Trophoblast cell (in vitro differentiated cells and primary cell): ENCODE measurements around the gene TERB1.
A peak's percentile ranks its signal among the peaks of the same experiment; 100 is the strongest.

Source experiments
- DNase-seq, 2 donors: peaks; one replicate each; pipeline ENCODE4 v3.0.0-alpha.2; 2016
- H2AFZ ChIP-seq: 2 replicates; pipeline ENCODE4 v1.6.1; 2013; ENCODE audit warnings: low read length, moderate library complexity, mild to moderate bottlenecking; ENCODE audit not compliant: insufficient read depth, poor library complexity
- H2AK5ac ChIP-seq: 2 replicates; pipeline ENCODE4 v1.6.1; 2013; ENCODE audit warnings: mild to moderate bottlenecking, low read length
- H2BK120ac ChIP-seq: 2 replicates; pipeline ENCODE4 v1.6.1; 2013; ENCODE audit warnings: low read length, mild to moderate bottlenecking, moderate library complexity; ENCODE audit not compliant: insufficient read depth, poor library complexity
- H2BK12ac ChIP-seq: 2 replicates; pipeline ENCODE4 v1.6.1; 2013; ENCODE audit warnings: mild to moderate bottlenecking, low read length, moderate library complexity
- H2BK5ac ChIP-seq: 2 replicates; pipeline ENCODE4 v1.6.1; 2013; ENCODE audit warnings: low read length, low read depth, moderate library complexity, mild to moderate bottlenecking; ENCODE audit not compliant: poor library complexity
- H3K14ac ChIP-seq: 2 replicates; pipeline ENCODE4 v1.6.1; 2013; ENCODE audit warnings: mild to moderate bottlenecking, low read length
- H3K18ac ChIP-seq: 2 replicates; pipeline ENCODE4 v1.6.1; 2013; ENCODE audit warnings: mild to moderate bottlenecking, low read length
- H3K23ac ChIP-seq: 2 replicates; pipeline ENCODE4 v1.6.1; 2013; ENCODE audit warnings: low read length
- H3K27ac ChIP-seq: 2 replicates; pipeline ENCODE4 v1.5.1; 2013; ENCODE audit warnings: low read depth, mild to moderate bottlenecking, inconsistent platforms, low read length, moderate library complexity
- H3K27me3 ChIP-seq: 2 replicates; pipeline ENCODE4 v1.6.1; 2013; ENCODE audit warnings: inconsistent platforms, mild to moderate bottlenecking, low read length, moderate library complexity; ENCODE audit not compliant: insufficient read depth
- H3K36me3 ChIP-seq, 2 experiments: 1 replicate in 1 of 2; 2 replicates in 1 of 2; pipeline ENCODE4 v1.6.1; 2013; ENCODE audit warnings: low read length in 2 of 2, mild to moderate bottlenecking in 2 of 2, moderate library complexity in 1 of 2; ENCODE audit not compliant: insufficient read depth in 2 of 2, control insufficient read depth in 1 of 2
- H3K4ac ChIP-seq: 2 replicates; pipeline ENCODE4 v1.6.1; 2013; ENCODE audit warnings: low read depth, mild to moderate bottlenecking, low read length, moderate library complexity
- H3K4me1 ChIP-seq, 2 experiments: 1 replicate in 1 of 2; 2 replicates in 1 of 2; pipeline ENCODE4 v1.6.1; 2013; ENCODE audit warnings: low read length in 2 of 2, mild to moderate bottlenecking in 2 of 2, moderate library complexity in 1 of 2; ENCODE audit not compliant: insufficient read depth in 2 of 2, control insufficient read depth in 1 of 2
- H3K4me2 ChIP-seq: 2 replicates; pipeline ENCODE4 v1.6.1; 2013; ENCODE audit warnings: inconsistent platforms, mild to moderate bottlenecking, low read length, moderate library complexity
- H3K4me3 ChIP-seq: 2 replicates; pipeline ENCODE4 v1.5.1; 2013; ENCODE audit warnings: mild to moderate bottlenecking, low read depth, low read length, inconsistent platforms
- H3K79me1 ChIP-seq: one replicate; pipeline ENCODE4 v1.6.1; 2013; ENCODE audit warnings: low read length
- H3K79me2 ChIP-seq: 2 replicates; pipeline ENCODE4 v1.6.1; 2013; ENCODE audit warnings: low read length, mild to moderate bottlenecking; ENCODE audit not compliant: control insufficient read depth, insufficient read depth, poor library complexity
- H3K9ac ChIP-seq: 2 replicates; pipeline ENCODE4 v1.6.1; 2013; ENCODE audit warnings: mild to moderate bottlenecking, low read length
- H3K9me3 ChIP-seq: 2 replicates; pipeline ENCODE4 v1.6.1; 2013; ENCODE audit warnings: low read depth, mild to moderate bottlenecking, control low read depth, inconsistent platforms, low read length; ENCODE audit not compliant: insufficient read depth
- H4K12ac ChIP-seq: 2 replicates; pipeline ENCODE4 v1.6.1; 2013; ENCODE audit warnings: low read depth, mild to moderate bottlenecking, low read length, moderate library complexity
- H4K8ac ChIP-seq: 2 replicates; pipeline ENCODE4 v1.6.1; 2013; ENCODE audit warnings: low read depth, mild to moderate bottlenecking, low read length, moderate library complexity
- H4K91ac ChIP-seq: one replicate; pipeline ENCODE4 v1.6.1; 2013; ENCODE audit warnings: low read depth, mild to moderate bottlenecking, low read length, moderate library complexity
- WGBS: extraction: QIAGEN DNeasy Blood & Tissue Kit; methylation state at CpG from one replicate; pipeline ENCODE4 v1.1.7; 2013; ENCODE audit warnings: missing lambda C conversion rate; ENCODE audit not compliant: insufficient read length, insufficient coverage; ENCODE audit errors: extremely low coverage; 5-methylcytosine and 5-hydroxymethylcytosine counted together

The TERB1 gene

GRCh38 chr16:66711581-66711980 is 89.8 kb downstream of the TERB1 start:
- no peak overlapping the region for H3K23ac ChIP-seq
- H2AK5ac ChIP-seq, result no peak overlapping the region
- no peak overlapping the region for H2BK120ac ChIP-seq
- H4K12ac ChIP-seq, result no peak overlapping the region
- no peaks in the 10 kb centered on the region for H3K36me3 ChIP-seq
- no peak overlapping the region for H2AFZ ChIP-seq
- no peak overlapping the region for H3K27ac ChIP-seq
- no peak overlapping the region for H3K18ac ChIP-seq
- no peak overlapping the region for H4K8ac ChIP-seq
- H3K79me1 ChIP-seq, result peaks cover 2% of the 10 kb centered on the region
- no peaks in the 10 kb centered on the region for H3K27me3 ChIP-seq
- H3K4me1 ChIP-seq, result peaks cover 6% of the 10 kb centered on the region in 2 experiments
- H4K91ac ChIP-seq, result no peak overlapping the region
- H3K4me3 ChIP-seq, result no peak overlapping the region
- H3K9ac ChIP-seq, result no peak overlapping the region
- H3K79me2 ChIP-seq, result peaks cover under 1% of the 10 kb centered on the region
- peaks cover 6% of the 10 kb centered on the region for H3K9me3 ChIP-seq
- H3K4ac ChIP-seq, result no peak overlapping the region
- H2BK5ac ChIP-seq, result no peak overlapping the region
- H3K14ac ChIP-seq, result no peak overlapping the region
- no peak overlapping the region for H3K4me2 ChIP-seq
- no peak overlapping the region for H2BK12ac ChIP-seq
- no peak for DNase-seq

- Histone ChIP-seq H4K12ac (peak overlapping the region; percentile 27), H3K4me3 (no peak overlapping the region), H3K79me2 (peaks cover 3% of the 10 kb centered on the region), H3K4me1 (peaks cover 15 to 16% of the 10 kb centered on the region in 2 experiments), H3K23ac (no peak overlapping the region), H2AFZ (peak overlapping the region; percentile 74), H2BK120ac (peak overlapping the region; percentile 68), H3K9ac (no peak overlapping the region), H3K27me3 (no peaks in the 10 kb centered on the region), H4K91ac (peak overlapping the region; percentile 91), H3K27ac (peak overlapping the region; percentile 48), H2BK5ac (peak overlapping the region; percentile 85), H3K4ac (peak overlapping the region; percentile 85), H2BK12ac (peak overlapping the region; percentile 81), H3K14ac (peak overlapping the region; percentile 82), H3K79me1 (peaks cover 11% of the 10 kb centered on the region), H2AK5ac (peak overlapping the region; percentile 76), H3K9me3 (no peaks in the 10 kb centered on the region), H3K18ac (peak overlapping the region; percentile 87), H3K4me2 (no peak overlapping the region), H4K8ac (peak overlapping the region; percentile 84), H3K36me3 (no peaks in the 10 kb centered on the region)
- DNase-seq, result peak in 1 of 2 donors; percentile 9
- WGBS, result no CpG with 5 or more reads among the region's 8 CpGs
These were observed 94.9 kb downstream of the TERB1 start for GRCh38 chr16:66706506-66706880.

GRCh38 chr16:66705790-66706505 is 95.4 kb downstream of the TERB1 start:
- Histone ChIP-seq H3K23ac (no peak overlapping the region), H3K9me3 (no peaks in the 10 kb centered on the region), H4K8ac (peak overlapping the region; percentile 84), H3K9ac (no peak overlapping the region), H3K79me1 (peaks cover 11% of the 10 kb centered on the region), H3K14ac (peak overlapping the region; percentile 82), H3K79me2 (peaks cover 3% of the 10 kb centered on the region), H3K4me1 (peaks cover 15 to 16% of the 10 kb centered on the region in 2 experiments), H3K27ac (peak overlapping the region; percentile 48), H2BK12ac (peak overlapping the region; percentile 81), H3K4ac (peak overlapping the region; percentile 85), H2AFZ (peak overlapping the region; percentile 74), H2AK5ac (peak overlapping the region; percentile 76), H3K18ac (peak overlapping the region; percentile 87), H3K4me3 (no peak overlapping the region), H2BK120ac (peak overlapping the region; percentile 68), H3K4me2 (no peak overlapping the region), H3K36me3 (no peaks in the 10 kb centered on the region), H3K27me3 (no peaks in the 10 kb centered on the region), H4K91ac (peak overlapping the region; percentile 91), H2BK5ac (peak overlapping the region; percentile 85), H4K12ac (peak overlapping the region; percentile 27)
- DNase-seq, result peak; percentile 61 to 71
- no CpG with 5 or more reads among the region's 11 CpGs for WGBS
